Memory B cell (primary cell): ENCODE data around the gene SPOP.

ENCODE experiments used
- ATAC-seq: fragments of 150-1000 bp; cut with Tn5 transposase; 2 replicates; pipeline ENCODE4 v1.10.0; 2021; ENCODE audit warnings: low read depth, mild to moderate bottlenecking, moderate library complexity
- DNase-seq, 2 donors: peaks; one replicate each; pipeline ENCODE4 v3.0.0; 2022; ENCODE audit warnings: low spot score in 2 of 2
- H3K27ac Mint-ChIP-seq: one replicate; pipeline ENCODE4 v1.8.0; 2022; ENCODE audit warnings: mild to moderate bottlenecking, moderate library complexity, mixed read lengths
- H3K27me3 Mint-ChIP-seq: one replicate; pipeline ENCODE4 v1.8.0; 2022; ENCODE audit warnings: mixed read lengths
- H3K36me3 Mint-ChIP-seq: one replicate; pipeline ENCODE4 v1.8.0; 2022; ENCODE audit warnings: mild to moderate bottlenecking, mixed read lengths
- H3K4me1 Mint-ChIP-seq: one replicate; pipeline ENCODE4 v1.8.0; 2022; ENCODE audit warnings: mixed read lengths
- H3K4me3 Mint-ChIP-seq: one replicate; pipeline ENCODE4 v1.8.0; 2022; ENCODE audit warnings: mild to moderate bottlenecking, moderate library complexity, mixed read lengths
- H3K9me3 Mint-ChIP-seq: one replicate; pipeline ENCODE4 v1.8.0; 2022; ENCODE audit warnings: mixed read lengths

SPOP gene

GRCh38 chr17:49707246-49707607 lies 29.3 kb upstream of the SPOP start:
- no peaks in the 10 kb centered on the region for H3K27me3 Mint-ChIP-seq
- H3K4me1 Mint-ChIP-seq = peaks cover 24% of the 10 kb centered on the region
- peak overlapping the region; percentile 96 for H3K27ac Mint-ChIP-seq
- DNase-seq = peak in 1 of 2 donors; percentile 23
- H3K9me3 Mint-ChIP-seq = no peaks in the 10 kb centered on the region
- H3K36me3 Mint-ChIP-seq = peaks cover 19% of the 10 kb centered on the region
- peak overlapping the region; percentile 90 for H3K4me3 Mint-ChIP-seq
- ATAC-seq = no peak

GRCh38 chr17:49705254-49705653 lies 27.4 kb upstream of the SPOP start:
- ATAC-seq (no peak), DNase-seq (no peak)
- peaks cover 22% of the 10 kb centered on the region for H3K36me3 Mint-ChIP-seq
- H3K9me3 Mint-ChIP-seq = no peaks in the 10 kb centered on the region
- H3K4me3 Mint-ChIP-seq = peak overlapping the region; percentile 33
- H3K27ac Mint-ChIP-seq = no peak overlapping the region
- H3K4me1 Mint-ChIP-seq = peaks cover 24% of the 10 kb centered on the region
- H3K27me3 Mint-ChIP-seq = no peaks in the 10 kb centered on the region

GRCh38 chr17:49703557-49704277 lies 25.8 kb upstream of the SPOP start:
- DNase-seq (no peak), ATAC-seq (no peak)
- Mint-ChIP-seq H3K4me1 (peaks cover 24% of the 10 kb centered on the region), H3K36me3 (peaks cover 31% of the 10 kb centered on the region), H3K27me3 (no peaks in the 10 kb centered on the region), H3K27ac (no peak overlapping the region), H3K9me3 (no peaks in the 10 kb centered on the region), H3K4me3 (no peak overlapping the region)

- H3K27me3 Mint-ChIP-seq = no peaks in the 10 kb centered on the region
- ATAC-seq (no peak), DNase-seq (no peak)
- H3K36me3 Mint-ChIP-seq = peaks cover 31% of the 10 kb centered on the region
- H3K4me3 Mint-ChIP-seq = no peak overlapping the region
- peaks cover 18% of the 10 kb centered on the region for H3K4me1 Mint-ChIP-seq
- H3K27ac Mint-ChIP-seq = peak overlapping the region; percentile 62
- H3K9me3 Mint-ChIP-seq = no peaks in the 10 kb centered on the region
Measured at GRCh38 chr17:49700960-49701359, 23.1 kb upstream of the SPOP start.

- no peak for DNase-seq
- H3K27ac Mint-ChIP-seq = peak overlapping the region; percentile 62
- no peak for ATAC-seq
- H3K4me3 Mint-ChIP-seq = no peak overlapping the region
- peaks cover 26% of the 10 kb centered on the region for H3K36me3 Mint-ChIP-seq
- no peaks in the 10 kb centered on the region for H3K27me3 Mint-ChIP-seq
- H3K9me3 Mint-ChIP-seq = no peaks in the 10 kb centered on the region
- peaks cover 19% of the 10 kb centered on the region for H3K4me1 Mint-ChIP-seq
Measured at GRCh38 chr17:49699966-49700575, 22.2 kb upstream of the SPOP start.

GRCh38 chr17:49698005-49698404 lies 20.1 kb upstream of the SPOP start:
- Mint-ChIP-seq H3K9me3 (no peaks in the 10 kb centered on the region), H3K4me3 (no peak overlapping the region), H3K27me3 (no peaks in the 10 kb centered on the region), H3K36me3 (peaks cover 17% of the 10 kb centered on the region), H3K4me1 (peaks cover 21% of the 10 kb centered on the region), H3K27ac (no peak overlapping the region)
- no peak for ATAC-seq
- no peak for DNase-seq

- H3K9me3 Mint-ChIP-seq = no peaks in the 10 kb centered on the region
- no peak for DNase-seq
Measured at GRCh38 chr17:49696233-49696761, 18.4 kb upstream of the SPOP start.

GRCh38 chr17:49695698-49696232 lies 17.9 kb upstream of the SPOP start:
- H3K9me3 Mint-ChIP-seq = no peaks in the 10 kb centered on the region
- peaks cover 12% of the 10 kb centered on the region for H3K36me3 Mint-ChIP-seq
- H3K4me3 Mint-ChIP-seq = no peak overlapping the region
- H3K27ac Mint-ChIP-seq = peak overlapping the region; percentile 76
- ATAC-seq = peak; percentile 7
- peaks cover 21% of the 10 kb centered on the region for H3K4me1 Mint-ChIP-seq
- peaks cover 6% of the 10 kb centered on the region for H3K27me3 Mint-ChIP-seq
- no peak for DNase-seq

More at GRCh38 chr17:49696233-49696761, 18.4 kb upstream of the SPOP start:
- peak; percentile 76 for ATAC-seq
- Mint-ChIP-seq H3K36me3 (peaks cover 13% of the 10 kb centered on the region), H3K4me3 (no peak overlapping the region), H3K4me1 (peaks cover 21% of the 10 kb centered on the region), H3K27me3 (peaks cover 6% of the 10 kb centered on the region), H3K27ac (peak overlapping the region; percentile 76)

- H3K9me3 Mint-ChIP-seq = no peaks in the 10 kb centered on the region
- ATAC-seq (peak; percentile 74), DNase-seq (peak; percentile 81 to 85)
- peaks cover 21% of the 10 kb centered on the region for H3K4me1 Mint-ChIP-seq
- H3K27ac Mint-ChIP-seq = peak overlapping the region; percentile 35
- H3K4me3 Mint-ChIP-seq = no peak overlapping the region
- peaks cover 6% of the 10 kb centered on the region for H3K27me3 Mint-ChIP-seq
- peaks cover 8% of the 10 kb centered on the region for H3K36me3 Mint-ChIP-seq
Measured at GRCh38 chr17:49694847-49695697, 17.2 kb upstream of the SPOP start.

- H3K4me3 Mint-ChIP-seq = no peak overlapping the region
- ATAC-seq = no peak
- no peak for DNase-seq
- H3K9me3 Mint-ChIP-seq = no peaks in the 10 kb centered on the region
- no peak overlapping the region for H3K27ac Mint-ChIP-seq
- peaks cover 27% of the 10 kb centered on the region for H3K4me1 Mint-ChIP-seq
- H3K27me3 Mint-ChIP-seq = peaks cover 6% of the 10 kb centered on the region
- peaks cover 2% of the 10 kb centered on the region for H3K36me3 Mint-ChIP-seq
Measured at GRCh38 chr17:49692751-49693150, 14.9 kb upstream of the SPOP start.

GRCh38 chr17:49691677-49692191 lies 13.8 kb upstream of the SPOP start:
- peaks cover 27% of the 10 kb centered on the region for H3K4me1 Mint-ChIP-seq
- no peak for DNase-seq
- ATAC-seq = no peak
- H3K27ac Mint-ChIP-seq = no peak overlapping the region
- H3K36me3 Mint-ChIP-seq = peaks cover 2% of the 10 kb centered on the region
- H3K27me3 Mint-ChIP-seq = peaks cover 6% of the 10 kb centered on the region
- H3K4me3 Mint-ChIP-seq = no peak overlapping the region
- no peaks in the 10 kb centered on the region for H3K9me3 Mint-ChIP-seq

- Mint-ChIP-seq H3K9me3 (no peaks in the 10 kb centered on the region), H3K4me1 (peaks cover 22% of the 10 kb centered on the region), H3K27me3 (peaks cover 6% of the 10 kb centered on the region), H3K4me3 (no peak overlapping the region), H3K27ac (no peak overlapping the region), H3K36me3 (peaks cover 2% of the 10 kb centered on the region)
- ATAC-seq (no peak), DNase-seq (no peak)
Measured at GRCh38 chr17:49691086-49691676, 13.3 kb upstream of the SPOP start.

- no peak for ATAC-seq
- Mint-ChIP-seq H3K27me3 (peaks cover 6% of the 10 kb centered on the region), H3K4me1 (peaks cover 14% of the 10 kb centered on the region), H3K36me3 (peaks cover 2% of the 10 kb centered on the region), H3K9me3 (no peaks in the 10 kb centered on the region), H3K27ac (no peak overlapping the region), H3K4me3 (no peak overlapping the region)
- no peak for DNase-seq
Measured at GRCh38 chr17:49690256-49690655, 12.4 kb upstream of the SPOP start.
